22Rv1 (cell line): ENCODE results near the gene CPNE9.

Source experiments
- CTCF ChIP-seq: fragments of 450-650 bp; IDR thresholded peaks from 2 replicates; pipeline ENCODE4 v1.5.1; 2017; ENCODE audit warnings: mild to moderate bottlenecking
- ZFX ChIP-seq: fragments of 450-650 bp; IDR thresholded peaks from 2 replicates; pipeline ENCODE4 v1.6.1; 2017; ENCODE audit warnings: antibody characterized with exemption, borderline replicate concordance

- TF ChIP-seq CTCF, result no peak
- TF ChIP-seq ZFX, result no peak
Measured at GRCh38 chr3:9730657-9731205, 27.1 kb downstream of the CPNE9 start.
